BJ (cell line): ENCODE results near the gene APOBEC3G. TPM values are rescaled to one million over a fixed set of nuclear protein-coding genes. Genes with fewer than 3 reads are reported as not detected.

ENCODE experiments used
- CTCF ChIA-PET: fragments of 350-600 bp; formaldehyde crosslinking; extraction: SDS; loops from one replicate; lab custom pipeline; 2021; ENCODE audit warnings: antibody characterized with exemption, inconsistent platforms; lab: Yijun Ruan, JAX
- POLR2A ChIA-PET: fragments of 300-600 bp; sonication (Branson Sonifier 250); formaldehyde crosslinking; extraction: SDS; loops from one replicate; lab custom pipeline; 2021; ENCODE audit warnings: antibody characterized with exemption; lab: Charles Lee
- DNase-seq: peaks from one replicate; pipeline ENCODE4 v3.0.0-alpha.2; 2011; ENCODE audit warnings: low read depth
- H3K27me3 ChIP-seq: 2 replicates; pipeline ENCODE4 v1.6.0; 2011; ENCODE audit warnings: low read length; ENCODE audit not compliant: control insufficient read depth, insufficient read depth
- H3K36me3 ChIP-seq: 2 replicates; pipeline ENCODE4 v1.5.1; 2011; ENCODE audit warnings: low read length; ENCODE audit not compliant: control insufficient read depth, insufficient read depth
- H3K4me3 ChIP-seq: 2 replicates; pipeline ENCODE4 v1.5.1; 2011; ENCODE audit warnings: low read depth, mild to moderate bottlenecking, control low read depth, low read length
- CTCF ChIP-seq: IDR thresholded peaks from 2 replicates; pipeline ENCODE4 v1.5.1; 2011; ENCODE audit warnings: low read depth, mild to moderate bottlenecking, control low read depth, inconsistent platforms, low read length, moderate library complexity; ENCODE audit not compliant: insufficient read depth
- polyA plus RNA-seq: library from polyadenylated mRNA; depleted of rRNA; stranded (reverse); fragments of >200 nt; gene quantifications from 2 replicates; pipeline ENCODE4 v1.2.3, GENCODE V29; 2011

Gene APOBEC3G
- polyA plus RNA-seq, 1 experiment = 7.3 TPM

- DNase-seq = no peak
- CTCF ChIA-PET = interaction anchor here (0.6 to 1.6 kb wide), 4 partner anchors 10 to 385 kb away, joined by 3 to 4 read pairs (median 4); no protein-coding TSS in a partner anchor
- POLR2A ChIA-PET = no interaction called here
- TF ChIP-seq CTCF = no peak
- Histone ChIP-seq H3K27me3 (no peaks in the 10 kb centered on the region), H3K4me3 (no peak overlapping the region), H3K36me3 (no peaks in the 10 kb centered on the region; the same call in 1 of the 2 replicates)
Measured at GRCh38 chr22:39129081-39129480, 52.0 kb downstream of the APOBEC3G start.

- no peak for DNase-seq
- TF ChIP-seq CTCF = no peak
- ChIA-PET CTCF (no interaction called here), POLR2A (no interaction called here)
- Histone ChIP-seq H3K27me3 (no peaks in the 10 kb centered on the region), H3K36me3 (no peaks in the 10 kb centered on the region; the same call in 1 of the 2 replicates), H3K4me3 (no peak overlapping the region)
Measured at GRCh38 chr22:39129746-39130145, 52.7 kb downstream of the APOBEC3G start.

- H3K27me3 ChIP-seq = no peaks in the 10 kb centered on the region
- POLR2A ChIA-PET = no interaction called here
Measured at GRCh38 chr22:39130152-39130704, 53.2 kb downstream of the APOBEC3G start.

GRCh38 chr22:39130892-39131855, 54.1 kb downstream of the APOBEC3G start:
- Histone ChIP-seq H3K4me3 (no peak overlapping the region), H3K27me3 (no peaks in the 10 kb centered on the region), H3K36me3 (no peaks in the 10 kb centered on the region; the same call in 1 of the 2 replicates)
- ChIA-PET CTCF (interaction anchor here (1.7 to 2.6 kb wide), 3 partner anchors 10 to 261 kb away, joined by 5 to 11 read pairs (median 8); no protein-coding TSS in a partner anchor), POLR2A (no interaction called here)
- DNase-seq = no peak
- TF ChIP-seq CTCF = no peak

More at GRCh38 chr22:39130152-39130704, 53.2 kb downstream of the APOBEC3G start:
- no peak for TF ChIP-seq CTCF
- no peak overlapping the region for H3K4me3 ChIP-seq
- CTCF ChIA-PET = interaction anchor here (1.7 to 2.6 kb wide), 3 partner anchors 9 to 260 kb away, joined by 5 to 11 read pairs (median 8); no protein-coding TSS in a partner anchor
- H3K36me3 ChIP-seq = no peaks in the 10 kb centered on the region; the same call in 1 of the 2 replicates
- DNase-seq = no peak

- no peak for DNase-seq
- Histone ChIP-seq H3K36me3 (no peaks in the 10 kb centered on the region; the same call in 1 of the 2 replicates), H3K4me3 (no peak overlapping the region), H3K27me3 (no peaks in the 10 kb centered on the region)
- no peak for TF ChIP-seq CTCF
- ChIA-PET CTCF (interaction anchor here (1.7 to 2.6 kb wide), 2 partner anchors 125 to 262 kb away, joined by 8 to 11 read pairs; no protein-coding TSS in a partner anchor), POLR2A (no interaction called here)
Measured at GRCh38 chr22:39132281-39132680, 55.2 kb downstream of the APOBEC3G start.
